DMS79 treated with DMSO at 0.1 percent for 48 hours (cell line): Measurements from ENCODE around the gene ELAVL3.

Source experiments
- DNase-seq: peaks from one replicate; lab custom pipeline; 2025; lab: John Stamatoyannopoulos, UW

Gene ELAVL3

DNA sequence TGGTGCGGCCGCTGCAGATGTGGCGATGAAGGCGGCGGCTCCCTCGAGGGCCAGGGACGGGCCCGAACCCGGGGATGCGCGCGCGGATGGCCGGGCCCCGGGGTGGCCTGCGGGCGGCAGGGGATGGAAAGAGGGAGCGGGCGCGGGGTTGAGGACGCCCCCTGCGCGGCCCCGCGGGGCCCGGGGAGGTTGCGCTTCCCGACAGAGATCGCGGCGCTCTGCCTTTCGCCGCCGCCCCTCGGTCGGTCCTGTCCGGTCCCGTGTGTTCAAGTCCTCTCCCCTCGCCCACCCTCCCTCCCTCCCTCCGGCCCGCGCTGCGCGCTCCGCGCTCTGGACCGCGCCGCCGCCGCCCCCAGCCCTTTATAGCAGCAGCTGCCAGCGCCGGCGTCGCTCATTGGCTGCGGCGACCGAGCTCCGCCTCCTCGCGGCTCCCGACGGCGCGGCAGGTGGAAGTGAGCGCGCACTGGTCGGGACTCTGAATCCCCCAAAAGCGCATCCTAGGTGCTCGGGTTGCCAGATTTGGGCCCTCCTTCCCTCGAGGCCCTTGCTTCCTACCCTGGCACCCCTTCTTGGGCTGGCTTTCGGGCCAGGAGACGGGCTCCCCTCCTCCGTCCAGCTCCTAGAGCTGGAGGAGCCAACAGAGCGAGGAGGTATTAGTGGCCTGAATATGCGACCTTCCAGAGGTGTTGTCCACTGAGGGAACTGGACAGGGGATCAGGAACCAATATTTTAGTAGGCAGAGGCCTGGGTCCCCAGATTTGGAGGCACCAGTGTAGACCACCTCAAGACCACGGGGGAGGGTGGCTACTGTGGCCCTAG, at the start of gene ELAVL3:
TSS of gene ELAVL3 (minus strand) at position 332 of the 819 bp plus-strand sequence. CDS start 438 bp downstream, outside the sequence.
- peak; percentile 76 for DNase-seq

DNA sequence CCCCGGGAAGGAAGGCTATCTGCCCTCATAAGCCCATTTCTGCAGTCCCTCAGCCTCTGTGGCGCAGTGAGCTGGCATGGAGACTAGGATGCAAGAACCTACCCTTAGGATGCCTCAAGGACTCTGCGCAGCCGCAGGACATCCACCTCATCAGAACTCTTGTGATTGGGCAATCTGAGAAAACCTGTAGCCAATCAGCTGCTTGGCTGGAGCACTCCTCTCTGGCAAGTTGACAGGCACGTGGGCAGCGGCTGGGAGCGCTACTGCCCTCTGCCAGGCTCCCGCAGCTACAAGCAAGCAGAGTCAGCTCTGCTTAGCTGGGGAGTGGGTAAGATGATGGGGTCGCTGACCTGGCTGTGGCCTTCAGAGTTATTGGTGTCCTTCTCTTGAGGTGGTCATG, 49.6 kb upstream of the ELAVL3 start:
- peak; percentile 16 for DNase-seq

GRCh38 chr19:11528551-11529341, 47.9 kb upstream of the ELAVL3 start, which contains the start of gene ECSIT:
ECSIT (minus strand) TSS chr19:11529134; CDS start chr19:11519170, 9,964 bp downstream.
- peak; percentile 98 for DNase-seq

DNA sequence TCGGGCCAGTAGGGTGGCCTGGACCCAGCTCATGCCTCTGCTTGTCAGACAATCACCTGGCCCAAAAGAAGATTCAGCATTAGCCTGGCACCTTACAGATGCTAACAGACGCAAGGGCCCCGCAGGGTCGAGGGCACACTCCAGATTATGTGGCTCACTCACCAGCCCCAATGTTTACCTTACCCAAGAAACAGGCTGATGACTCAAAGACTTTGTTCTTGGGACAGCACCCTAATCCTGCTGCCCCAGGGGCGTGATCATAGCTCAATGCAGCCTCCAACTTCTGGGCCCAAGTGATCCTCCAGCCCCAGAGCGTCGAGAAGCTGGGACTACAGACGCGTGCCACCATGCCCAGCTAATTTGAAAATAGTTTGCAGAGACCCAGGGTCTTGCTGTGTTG, 38.3 kb upstream of the ELAVL3 start:
- DNase-seq, result no peak

GRCh38 chr19:11513946-11514345, 33.1 kb upstream of the ELAVL3 start:
- DNase-seq, result no peak

DNA sequence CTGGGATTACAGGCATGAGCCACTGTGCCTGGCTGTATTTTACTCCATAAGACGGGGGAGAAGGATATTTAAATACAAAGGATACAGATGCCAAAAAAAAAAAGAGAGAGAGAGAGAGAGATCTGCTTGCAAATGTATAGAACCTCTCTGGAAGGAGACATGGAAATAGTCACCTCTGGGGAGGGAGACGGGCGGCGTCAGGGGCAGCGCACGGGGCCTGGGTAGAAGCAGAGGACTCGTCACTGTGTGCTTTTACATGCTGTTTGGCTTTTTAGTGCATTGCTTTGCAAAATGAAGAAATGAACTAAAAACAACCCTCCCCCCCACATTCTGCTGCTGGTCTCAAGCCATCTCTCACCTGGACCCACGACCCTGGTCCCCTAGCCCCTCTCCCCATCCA, 29.6 kb upstream of the ELAVL3 start:
- DNase-seq, result no peak

- no peak for DNase-seq
Observed at GRCh38 chr19:11507370-11508078, 26.7 kb upstream of the ELAVL3 start.

DNA sequence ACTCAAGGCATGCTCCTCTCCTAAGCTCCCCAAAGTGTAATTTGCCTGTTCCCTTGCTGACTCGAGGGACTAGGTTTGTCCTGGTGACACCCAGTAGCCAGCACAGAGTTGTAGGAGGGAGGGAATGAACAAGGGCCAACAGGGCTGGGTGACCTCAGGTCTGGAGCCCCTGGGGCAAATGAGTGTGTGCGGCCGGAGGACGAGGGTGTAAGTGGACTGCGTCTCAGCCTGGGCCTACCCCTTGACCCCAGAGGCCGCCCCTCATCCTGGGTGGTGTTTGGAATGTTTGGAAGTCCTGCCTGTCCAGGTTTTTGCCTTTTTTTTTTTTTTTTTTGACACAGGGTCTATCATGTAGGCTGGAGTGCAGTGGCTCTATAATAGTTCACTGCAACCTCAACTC, 26.1 kb upstream of the ELAVL3 start:
- DNase-seq, result no peak

DNA sequence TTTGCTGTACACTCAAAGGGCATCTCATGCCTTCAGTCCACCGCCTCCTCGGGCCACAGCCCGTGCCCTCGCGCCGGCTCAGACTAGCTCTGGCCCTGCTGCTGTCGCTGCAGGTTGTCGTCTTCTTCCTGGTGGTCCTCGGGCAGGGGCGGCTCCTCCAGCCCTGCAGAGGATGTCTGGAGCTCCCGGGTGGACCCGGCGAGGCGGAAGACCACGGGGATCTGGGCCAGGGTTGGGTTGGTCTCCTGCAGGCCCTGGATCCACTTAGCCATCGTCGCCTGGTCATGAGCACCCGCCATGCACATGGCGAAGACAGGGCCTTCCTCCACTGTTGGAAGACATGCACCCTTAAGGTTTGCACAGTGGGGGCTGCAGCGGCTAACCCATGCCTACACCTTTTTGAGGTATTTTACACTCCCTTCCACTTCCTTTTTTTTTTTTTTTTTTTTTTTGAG, 25.3 kb upstream of the ELAVL3 start:
- no peak for DNase-seq

DNA sequence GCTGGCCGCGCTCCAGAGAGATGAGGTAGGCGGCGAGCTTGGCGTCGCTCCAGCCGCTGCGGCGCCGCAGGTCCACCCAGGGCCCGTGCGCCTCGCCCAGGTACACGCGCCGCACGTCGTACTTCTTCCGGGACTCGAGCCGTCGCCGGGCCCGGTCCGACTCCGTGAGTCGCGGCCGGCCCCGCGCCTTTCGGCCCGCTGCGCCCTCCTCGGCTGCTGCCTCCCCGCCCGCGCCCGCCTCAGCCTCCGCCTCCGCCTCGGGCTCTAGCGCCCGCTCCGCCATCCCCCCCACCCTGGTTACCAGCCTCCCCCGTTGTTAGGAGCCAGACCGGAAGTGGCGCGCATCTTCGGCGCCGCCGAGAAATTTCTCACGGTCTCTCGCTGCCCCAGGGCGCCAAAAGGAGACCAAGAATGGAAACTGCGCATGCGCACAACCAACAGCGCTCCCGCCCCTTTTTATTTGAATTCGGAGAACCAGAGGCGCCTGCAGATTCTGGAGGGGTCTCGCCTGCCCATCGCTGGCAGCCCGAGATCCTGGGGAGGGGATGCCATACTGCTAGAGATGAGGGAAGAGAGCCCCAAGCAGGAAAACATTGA, 24.8 kb upstream of the ELAVL3 start, which contains the start of gene ZNF653:
TSS of gene ZNF653 (minus strand) at position 336 of the 597 bp plus-strand sequence. CDS start at position 283, 53 bp downstream.
- DNase-seq, result peak; percentile 97

DNA sequence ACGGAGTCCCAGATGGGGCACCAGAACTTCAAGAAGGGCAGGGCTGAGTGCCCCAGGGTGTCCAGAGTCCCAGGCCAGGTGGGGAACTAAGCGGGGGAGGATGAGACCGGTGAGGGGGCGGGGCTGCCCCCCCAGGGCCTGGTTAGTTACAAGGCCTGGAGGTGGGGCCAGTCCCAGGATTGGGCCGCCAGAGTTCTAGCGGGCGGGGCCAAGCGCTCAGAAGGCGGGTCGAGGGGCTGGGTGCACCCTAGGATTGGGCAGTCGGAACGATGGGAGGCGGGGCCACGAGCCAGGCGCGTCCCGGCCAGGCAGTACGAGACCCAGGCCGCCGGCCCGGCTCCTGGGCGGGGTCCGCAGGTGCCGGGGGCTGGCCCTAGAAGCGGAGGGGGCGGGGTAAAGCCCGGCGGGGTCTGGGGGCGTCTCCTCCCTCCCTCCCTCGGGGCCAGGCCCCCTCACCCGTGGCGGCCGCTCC, 24.2 kb upstream of the ELAVL3 start:
- peak; percentile 95 for DNase-seq

- no peak for DNase-seq
Observed at GRCh38 chr19:11504502-11505031, 23.7 kb upstream of the ELAVL3 start.

DNA sequence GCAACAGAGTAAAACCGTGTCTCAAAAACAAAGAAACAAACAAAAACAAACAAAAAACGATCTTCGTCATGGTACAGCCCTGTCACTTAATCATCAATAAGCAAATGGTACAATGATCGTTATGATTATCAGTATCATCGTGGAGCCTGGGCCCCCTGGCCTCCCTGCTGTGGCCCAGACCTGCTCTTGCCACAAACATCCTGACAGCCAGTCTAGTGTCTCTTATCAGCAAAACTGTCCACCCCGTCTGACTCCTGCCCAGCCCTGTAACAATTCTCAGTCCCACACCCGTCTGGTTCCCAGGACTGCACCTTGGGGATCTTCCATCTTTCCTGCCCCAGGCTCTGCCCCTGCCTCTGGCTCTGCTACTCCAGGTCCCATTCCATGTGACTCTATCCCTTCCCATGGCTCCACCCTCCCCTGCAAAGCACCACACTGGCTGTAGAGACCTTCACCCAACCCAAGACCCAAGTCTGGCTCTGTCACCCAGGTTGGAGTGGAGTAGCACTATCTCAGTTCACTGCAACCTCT, 19.1 kb upstream of the ELAVL3 start:
- DNase-seq, result no peak

- no peak for DNase-seq
Observed at GRCh38 chr19:11499220-11499726, 18.4 kb upstream of the ELAVL3 start.

GRCh38 chr19:11496391-11497163, 15.7 kb upstream of the ELAVL3 start:
- DNase-seq, result no peak

- no peak for DNase-seq
Observed at GRCh38 chr19:11495885-11496284, 15.0 kb upstream of the ELAVL3 start.

DNA sequence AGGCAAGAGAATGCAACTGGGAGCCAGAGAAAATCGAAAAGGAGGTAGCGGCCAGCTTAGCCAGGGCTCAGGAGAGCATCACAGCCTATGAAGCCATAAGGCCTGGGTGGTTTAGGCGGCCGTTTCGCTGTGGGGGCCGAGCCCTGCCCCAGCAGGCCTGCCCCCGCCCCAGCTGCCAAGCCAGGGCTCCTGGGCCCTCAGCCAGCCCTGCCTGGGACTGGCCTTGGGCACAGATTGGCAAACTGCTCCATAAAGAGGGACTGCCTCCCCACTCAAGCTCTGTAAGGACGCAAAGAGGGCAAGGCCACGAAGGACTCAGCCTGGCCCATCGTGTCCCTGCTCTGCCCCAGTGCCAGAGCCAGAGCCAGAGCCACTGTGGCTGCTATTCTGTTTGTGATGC, 14.6 kb upstream of the ELAVL3 start:
- no peak for DNase-seq

DNA sequence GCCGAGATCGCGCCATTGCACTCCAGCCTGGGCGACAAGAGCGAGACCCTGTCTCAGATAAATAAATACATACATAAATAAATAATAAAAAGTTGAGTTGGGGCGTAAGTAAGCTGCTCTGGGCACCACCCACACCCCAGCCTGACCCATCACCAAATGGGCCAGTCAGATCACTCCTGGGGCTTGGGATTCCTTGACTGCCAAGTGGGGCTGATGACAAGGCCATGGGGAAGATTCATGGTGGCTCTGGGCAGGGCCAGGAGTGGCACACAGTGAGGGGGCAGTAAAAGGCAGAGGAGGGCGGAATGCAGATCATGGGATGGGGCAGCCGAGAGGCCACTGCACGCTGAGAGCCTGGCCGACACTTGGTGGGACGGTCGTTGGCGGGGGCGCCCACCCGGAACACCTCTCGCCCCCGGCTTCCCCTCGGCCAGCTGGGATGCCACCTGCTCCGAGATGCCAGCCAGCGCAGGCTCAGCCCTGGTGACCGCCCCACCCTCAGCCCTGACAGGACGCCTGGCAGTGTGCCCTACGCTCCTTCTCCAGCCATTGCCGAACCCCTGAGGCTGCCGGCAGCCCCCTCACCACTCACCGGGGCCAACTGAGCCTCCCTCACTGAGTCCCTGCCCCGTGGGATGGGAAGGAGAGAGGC, 13.9 kb upstream of the ELAVL3 start:
- DNase-seq, result no peak

DNA sequence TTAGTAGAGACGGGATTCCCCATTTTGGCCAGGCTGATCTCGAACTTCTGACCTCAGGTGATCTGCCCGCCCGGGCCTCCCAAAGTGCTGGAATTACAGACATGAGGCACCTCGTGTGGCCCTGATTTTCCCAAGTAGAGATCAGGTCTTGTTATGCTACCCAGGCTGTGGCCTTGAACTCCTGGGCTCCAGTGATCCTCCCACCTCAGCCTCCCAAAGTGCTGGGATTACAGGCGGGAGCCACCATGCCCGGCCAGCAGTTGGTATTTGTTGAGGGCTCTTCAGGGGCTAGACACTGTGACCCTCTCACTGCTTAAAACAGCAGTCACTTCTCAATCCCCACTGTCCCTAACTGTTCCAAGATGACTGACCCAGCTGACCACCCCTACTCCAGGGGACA, 8.5 kb upstream of the ELAVL3 start:
- DNase-seq, result no peak
